Measurements from ENCODE around the gene DLG2.

The DLG2 gene

DNA sequence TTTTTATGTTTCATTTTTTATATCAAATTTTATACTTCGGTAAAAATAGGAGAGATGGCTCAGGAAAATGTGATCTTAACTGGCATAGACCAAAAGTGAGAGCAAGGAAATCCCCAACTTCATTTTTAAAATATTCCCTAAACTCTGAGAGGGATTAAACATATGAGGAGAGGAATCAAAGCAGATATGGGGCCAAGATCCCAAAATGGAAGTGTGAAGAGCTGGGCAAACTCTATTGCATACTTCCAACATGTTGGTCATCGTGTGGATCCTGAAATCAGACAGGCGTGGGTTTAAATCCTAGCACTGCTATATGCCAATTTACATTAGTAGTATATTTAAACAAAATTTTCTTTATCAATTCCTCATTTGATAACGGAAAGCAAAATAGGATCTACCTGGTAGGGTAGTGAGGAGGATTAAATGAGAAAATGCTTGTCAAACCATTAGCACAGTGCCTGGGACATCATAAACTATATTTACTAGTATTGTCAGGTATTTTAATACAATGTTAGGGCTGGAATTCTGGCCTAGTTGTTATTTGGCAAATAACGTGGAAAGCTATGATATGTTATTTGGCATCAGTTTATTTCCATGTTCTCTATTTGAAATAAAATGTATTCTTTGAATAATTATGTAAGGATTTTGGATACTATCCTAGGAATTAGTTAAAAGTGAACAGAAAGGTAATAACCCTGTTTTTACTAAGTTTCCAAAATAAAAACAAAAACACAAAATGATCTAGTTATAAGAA lies 1948.1 kb downstream of the DLG2 start:
- TF ChIP-seq TAF1 (IDR thresholded peaks at IDR 0.05; ENCODE audit: low read depth), result no peak
- no peak for TF ChIP-seq TCF12 (IDR thresholded peaks at IDR 0.05; ENCODE audit: low read depth)

DNA sequence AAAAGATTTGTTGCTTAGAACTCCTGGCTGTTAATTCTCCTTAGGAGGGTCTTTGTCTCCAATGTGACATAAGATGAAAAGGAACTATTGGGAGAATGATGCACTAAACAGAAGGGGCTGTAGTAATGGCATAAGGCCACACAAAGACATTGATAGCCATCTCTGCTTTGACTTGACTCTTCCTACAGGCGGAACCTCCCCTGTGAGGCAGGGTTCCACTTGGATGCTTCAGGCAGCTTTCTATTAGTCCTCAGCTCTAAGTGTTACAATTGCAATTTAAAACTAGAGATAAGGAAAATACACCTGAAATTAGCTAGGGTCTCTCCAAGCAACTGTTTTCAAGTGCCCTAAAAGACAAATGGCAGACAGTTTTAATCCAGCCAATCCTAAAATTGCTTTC lies 1949.4 kb downstream of the DLG2 start:
- no peak for TF ChIP-seq EGR1 (IDR thresholded peaks at IDR 0.05)

- TF ChIP-seq EP300 (IDR thresholded peaks at IDR 0.05; ENCODE audit: borderline replicate concordance) (no peak), TEAD4 (IDR thresholded peaks at IDR 0.05) (no peak), EGR1 (IDR thresholded peaks at IDR 0.05) (no peak), CEBPB (IDR thresholded peaks at IDR 0.05) (no peak), YY1 (IDR thresholded peaks at IDR 0.05; ENCODE audit: low read depth) (no peak), FOXM1 (IDR thresholded peaks at IDR 0.05; ENCODE audit: borderline replicate concordance, low read depth) (no peak), USF1 (IDR thresholded peaks at IDR 0.05) (no peak)
These were observed 1951.0 kb downstream of the DLG2 start for GRCh38 chr11:83676056-83676601.

DNA sequence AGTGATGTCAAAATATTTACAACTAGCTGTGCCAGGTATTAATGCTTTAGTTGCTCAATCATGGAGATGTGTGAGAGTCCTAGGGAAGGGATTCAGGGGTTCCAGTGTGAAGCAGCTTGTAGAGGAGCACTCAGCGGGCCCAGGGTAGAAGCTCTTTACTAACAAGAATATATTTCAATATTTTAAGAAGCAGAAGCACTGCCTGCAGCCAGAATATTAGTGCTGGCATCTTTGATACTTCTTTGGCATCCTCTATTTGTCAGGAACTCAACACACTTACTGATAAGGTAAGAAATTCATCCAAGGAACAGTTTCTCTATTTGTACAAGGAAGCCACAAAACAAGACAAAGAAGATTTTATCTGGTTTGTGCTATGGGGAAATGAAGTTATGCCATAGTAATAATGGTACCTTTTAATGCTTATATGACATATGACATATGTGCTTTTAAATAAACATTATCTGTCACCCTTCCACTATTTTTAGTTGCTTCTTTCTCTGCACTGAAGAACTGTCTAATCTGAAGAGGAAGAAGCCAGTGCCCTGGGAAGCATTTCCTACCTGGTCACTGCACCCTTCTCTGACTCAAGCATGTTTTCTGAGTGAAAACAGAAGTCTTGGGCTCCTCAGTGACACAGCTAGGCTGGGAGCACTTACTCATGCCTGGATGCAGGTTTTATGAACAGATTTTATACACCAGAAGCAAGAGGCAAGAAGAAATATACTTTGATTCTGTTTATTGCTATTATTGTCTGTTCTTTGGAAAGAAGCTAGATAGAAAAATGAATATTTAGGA lies 1952.8 kb downstream of the DLG2 start:
- TF ChIP-seq TCF12 (IDR thresholded peaks at IDR 0.05; ENCODE audit: low read depth), result no peak
- TF ChIP-seq EGR1 (IDR thresholded peaks at IDR 0.05), result no peak
- no peak for TF ChIP-seq RAD21 (IDR thresholded peaks at IDR 0.05; ENCODE audit: low read depth)
- no peak for TF ChIP-seq CEBPB (IDR thresholded peaks at IDR 0.05)
- TF ChIP-seq CREB1 (IDR thresholded peaks at IDR 0.05; ENCODE audit: low read depth), result no peak
- no peak for TF ChIP-seq NFIC (IDR thresholded peaks at IDR 0.05)
- TF ChIP-seq ZBTB7A (IDR thresholded peaks at IDR 0.05; ENCODE audit: low read depth), result no peak
- TF ChIP-seq TEAD4 (IDR thresholded peaks at IDR 0.05), result no peak
- TF ChIP-seq MAX (IDR thresholded peaks at IDR 0.05), result no peak
- no peak for TF ChIP-seq EP300 (IDR thresholded peaks at IDR 0.05; ENCODE audit: borderline replicate concordance)
- TF ChIP-seq REST (IDR thresholded peaks at IDR 0.05; ENCODE audit: low read depth), result no peak
- no peak for TF ChIP-seq TAF1 (IDR thresholded peaks at IDR 0.05; ENCODE audit: low read depth)
- TF ChIP-seq YY1 (IDR thresholded peaks at IDR 0.05; ENCODE audit: low read depth), result no peak

GRCh38 chr11:83671289-83671688 lies 1955.9 kb downstream of the DLG2 start:
- TF ChIP-seq EP300 (IDR thresholded peaks at IDR 0.05; ENCODE audit: borderline replicate concordance) (no peak), NFIC (IDR thresholded peaks at IDR 0.05) (no peak), RAD21 (IDR thresholded peaks at IDR 0.05; ENCODE audit: low read depth) (no peak), MAX (IDR thresholded peaks at IDR 0.05) (no peak), USF1 (IDR thresholded peaks at IDR 0.05) (no peak), CREB1 (IDR thresholded peaks at IDR 0.05; ENCODE audit: low read depth) (no peak), FOXM1 (IDR thresholded peaks at IDR 0.05; ENCODE audit: borderline replicate concordance, low read depth) (no peak), ZBTB7A (IDR thresholded peaks at IDR 0.05; ENCODE audit: low read depth) (no peak), EGR1 (IDR thresholded peaks at IDR 0.05) (no peak), CEBPB (IDR thresholded peaks at IDR 0.05) (no peak), YY1 (IDR thresholded peaks at IDR 0.05; ENCODE audit: low read depth) (no peak)

- TF ChIP-seq CREB1 (IDR thresholded peaks at IDR 0.05; ENCODE audit: low read depth) (no peak), MAX (IDR thresholded peaks at IDR 0.05) (no peak), TCF12 (IDR thresholded peaks at IDR 0.05; ENCODE audit: low read depth) (no peak), FOXM1 (IDR thresholded peaks at IDR 0.05; ENCODE audit: borderline replicate concordance, low read depth) (no peak), USF1 (IDR thresholded peaks at IDR 0.05) (no peak), EGR1 (IDR thresholded peaks at IDR 0.05) (no peak)
These were observed 1961.0 kb downstream of the DLG2 start for GRCh38 chr11:83666149-83666548.

DNA sequence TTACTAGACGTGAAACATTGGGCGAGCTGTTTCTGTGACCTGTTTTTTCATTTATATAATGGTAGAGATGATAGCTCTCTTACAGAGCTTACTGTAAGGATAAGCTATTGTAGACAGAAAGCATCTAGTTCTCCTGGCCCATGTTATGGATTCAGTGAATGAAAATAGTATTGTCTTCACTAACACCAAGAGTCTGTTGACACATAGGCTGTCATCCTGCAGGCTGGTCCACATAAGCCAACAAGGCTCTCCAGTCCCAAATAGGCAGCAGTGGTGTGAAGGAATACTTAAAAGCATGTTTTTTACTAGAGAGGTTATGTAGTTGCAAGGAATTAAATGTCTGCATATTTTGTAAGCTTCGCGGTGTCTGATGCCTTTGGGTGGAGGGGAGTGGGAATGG lies 1963.2 kb downstream of the DLG2 start:
- TF ChIP-seq ZBTB7A (IDR thresholded peaks at IDR 0.05; ENCODE audit: low read depth), result no peak
- no peak for TF ChIP-seq REST (IDR thresholded peaks at IDR 0.05; ENCODE audit: low read depth)
- TF ChIP-seq CREB1 (IDR thresholded peaks at IDR 0.05; ENCODE audit: low read depth), result no peak
- TF ChIP-seq USF1 (IDR thresholded peaks at IDR 0.05), result no peak
- no peak for TF ChIP-seq TEAD4 (IDR thresholded peaks at IDR 0.05)
- TF ChIP-seq YY1 (IDR thresholded peaks at IDR 0.05; ENCODE audit: low read depth), result no peak
- TF ChIP-seq TAF1 (IDR thresholded peaks at IDR 0.05; ENCODE audit: low read depth), result no peak
- no peak for TF ChIP-seq CEBPB (IDR thresholded peaks at IDR 0.05)
- TF ChIP-seq EGR1 (IDR thresholded peaks at IDR 0.05), result no peak
- no peak for TF ChIP-seq TCF12 (IDR thresholded peaks at IDR 0.05; ENCODE audit: low read depth)
- TF ChIP-seq MAX (IDR thresholded peaks at IDR 0.05), result no peak
- no peak for TF ChIP-seq NFIC (IDR thresholded peaks at IDR 0.05)
- TF ChIP-seq EP300 (IDR thresholded peaks at IDR 0.05; ENCODE audit: borderline replicate concordance), result no peak
- TF ChIP-seq RAD21 (IDR thresholded peaks at IDR 0.05; ENCODE audit: low read depth), result no peak
- TF ChIP-seq FOXM1 (IDR thresholded peaks at IDR 0.05; ENCODE audit: borderline replicate concordance, low read depth), result no peak
